Erythroblast (primary cell): Measurements from ENCODE around the gene FXYD3.

Experiments
- GATA1 ChIP-seq: IDR thresholded peaks from 2 replicates; pipeline ENCODE4 v1.6.1; 2011; ENCODE audit warnings: low read depth, mild to moderate bottlenecking, control low read depth, low read length, moderate library complexity
- POLR2A ChIP-seq: IDR thresholded peaks from 2 replicates; pipeline ENCODE4 v1.6.1; 2011; ENCODE audit warnings: mild to moderate bottlenecking, low read length

GRCh38 chr19:35077411-35078223 lies 38.0 kb upstream of the FXYD3 start:
- TF ChIP-seq POLR2A (no peak), GATA1 (no peak)
